ENCODE results near the gene MGLL. TPM values are rescaled to one million over a fixed set of nuclear protein-coding genes. Genes with fewer than 3 reads are reported as not detected.

Gene MGLL
- total RNA-seq, 1 donor from 2014 or later, result 9.4 TPM

DNA sequence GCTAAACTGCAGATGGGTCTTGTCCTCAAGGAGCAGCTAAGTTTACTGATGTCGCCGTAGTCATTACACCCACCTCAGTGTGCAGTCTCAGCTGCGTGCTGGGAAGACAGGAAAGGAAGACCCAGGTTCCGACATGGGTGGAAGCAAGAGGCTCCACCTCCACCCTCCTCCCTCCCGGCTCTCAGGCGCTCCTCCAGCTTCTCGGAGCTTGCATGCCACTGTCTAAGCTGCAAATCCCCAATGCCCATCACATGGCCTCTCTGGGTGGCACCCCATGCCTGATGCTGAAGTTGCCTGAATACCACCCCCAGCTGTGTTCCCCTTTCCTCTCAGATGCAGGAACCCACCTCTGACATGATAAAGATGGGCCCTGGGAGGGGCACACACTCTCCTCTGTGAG lies 58.5 kb downstream of the MGLL start:
- no peak for DNase-seq (ENCODE audit: extremely low spot score, unreplicated experiment)
- Mint-ChIP-seq H3K27me3 (peaks cover 7% of the 10 kb centered on the region), H3K9me3 (peaks cover 6% of the 10 kb centered on the region), H3K27ac (no peak overlapping the region), H3K36me3 (no peaks in the 10 kb centered on the region), H3K4me1 (ENCODE audit: unreplicated experiment) (peaks cover 14% of the 10 kb centered on the region), H3K4me3 (no peak overlapping the region)
- TF ChIP-seq, protein P1, sequence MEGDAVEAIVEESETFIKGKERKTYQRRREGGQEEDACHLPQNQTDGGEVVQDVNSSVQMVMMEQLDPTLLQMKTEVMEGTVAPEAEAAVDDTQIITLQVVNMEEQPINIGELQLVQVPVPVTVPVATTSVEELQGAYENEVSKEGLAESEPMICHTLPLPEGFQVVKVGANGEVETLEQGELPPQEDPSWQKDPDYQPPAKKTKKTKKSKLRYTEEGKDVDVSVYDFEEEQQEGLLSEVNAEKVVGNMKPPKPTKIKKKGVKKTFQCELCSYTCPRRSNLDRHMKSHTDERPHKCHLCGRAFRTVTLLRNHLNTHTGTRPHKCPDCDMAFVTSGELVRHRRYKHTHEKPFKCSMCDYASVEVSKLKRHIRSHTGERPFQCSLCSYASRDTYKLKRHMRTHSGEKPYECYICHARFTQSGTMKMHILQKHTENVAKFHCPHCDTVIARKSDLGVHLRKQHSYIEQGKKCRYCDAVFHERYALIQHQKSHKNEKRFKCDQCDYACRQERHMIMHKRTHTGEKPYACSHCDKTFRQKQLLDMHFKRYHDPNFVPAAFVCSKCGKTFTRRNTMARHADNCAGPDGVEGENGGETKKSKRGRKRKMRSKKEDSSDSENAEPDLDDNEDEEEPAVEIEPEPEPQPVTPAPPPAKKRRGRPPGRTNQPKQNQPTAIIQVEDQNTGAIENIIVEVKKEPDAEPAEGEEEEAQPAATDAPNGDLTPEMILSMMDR (conservative IDR thresholded peaks at IDR 0.05), result no peak

DNA sequence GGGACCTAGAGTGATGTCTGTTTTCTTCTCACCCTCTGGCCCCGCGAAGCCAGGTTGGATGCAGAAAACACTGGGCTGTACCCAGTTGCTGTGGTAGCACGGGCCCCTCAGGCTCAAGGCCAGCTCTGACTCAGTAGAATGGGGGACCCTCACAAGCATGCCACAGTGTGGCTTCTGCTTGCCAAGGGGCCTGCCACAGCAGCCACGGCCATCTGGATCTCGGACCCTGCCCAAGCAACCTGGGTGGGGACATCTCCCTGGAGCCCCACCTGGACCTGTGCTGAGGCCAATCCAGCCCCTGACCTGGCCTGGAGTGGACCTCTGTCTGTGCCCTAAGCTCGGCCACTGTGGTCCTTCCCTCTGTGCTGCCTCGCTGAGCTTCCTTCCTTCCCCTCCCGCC lies 59.0 kb downstream of the MGLL start:
- Mint-ChIP-seq H3K27me3 (peaks cover 7% of the 10 kb centered on the region), H3K9me3 (peaks cover 1% of the 10 kb centered on the region), H3K27ac (no peak overlapping the region), H3K4me3 (no peak overlapping the region), H3K36me3 (no peaks in the 10 kb centered on the region), H3K4me1 (ENCODE audit: unreplicated experiment) (peaks cover 14% of the 10 kb centered on the region)
- DNase-seq (ENCODE audit: extremely low spot score, unreplicated experiment), result no peak
- TF ChIP-seq, protein P1 (conservative IDR thresholded peaks at IDR 0.05), result no peak

DNA sequence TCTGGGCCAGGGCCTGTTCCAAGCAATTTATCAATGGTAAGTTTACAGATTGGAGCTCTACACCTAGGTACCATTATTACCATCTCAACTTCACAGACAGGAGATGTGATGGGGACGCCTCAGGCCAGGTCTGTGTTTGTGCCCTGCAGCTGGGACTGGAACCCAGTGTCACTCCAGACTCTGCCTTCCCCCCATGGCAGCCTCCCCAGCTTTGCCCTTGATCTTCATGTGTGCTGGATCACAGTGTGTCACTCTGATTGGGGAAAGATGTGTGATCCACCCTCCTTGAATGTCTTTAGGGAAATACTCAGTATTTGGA lies 59.6 kb downstream of the MGLL start:
- TF ChIP-seq, protein P1 (conservative IDR thresholded peaks at IDR 0.05), result no peak
- no peaks in the 10 kb centered on the region for H3K9me3 Mint-ChIP-seq
- H3K27ac Mint-ChIP-seq, result no peak overlapping the region
- peaks cover 7% of the 10 kb centered on the region for H3K27me3 Mint-ChIP-seq
- peaks cover 14% of the 10 kb centered on the region for H3K4me1 Mint-ChIP-seq (ENCODE audit: unreplicated experiment)
- DNase-seq (ENCODE audit: extremely low spot score, unreplicated experiment), result no peak
- no peaks in the 10 kb centered on the region for H3K36me3 Mint-ChIP-seq
- H3K4me3 Mint-ChIP-seq, result no peak overlapping the region

DNA sequence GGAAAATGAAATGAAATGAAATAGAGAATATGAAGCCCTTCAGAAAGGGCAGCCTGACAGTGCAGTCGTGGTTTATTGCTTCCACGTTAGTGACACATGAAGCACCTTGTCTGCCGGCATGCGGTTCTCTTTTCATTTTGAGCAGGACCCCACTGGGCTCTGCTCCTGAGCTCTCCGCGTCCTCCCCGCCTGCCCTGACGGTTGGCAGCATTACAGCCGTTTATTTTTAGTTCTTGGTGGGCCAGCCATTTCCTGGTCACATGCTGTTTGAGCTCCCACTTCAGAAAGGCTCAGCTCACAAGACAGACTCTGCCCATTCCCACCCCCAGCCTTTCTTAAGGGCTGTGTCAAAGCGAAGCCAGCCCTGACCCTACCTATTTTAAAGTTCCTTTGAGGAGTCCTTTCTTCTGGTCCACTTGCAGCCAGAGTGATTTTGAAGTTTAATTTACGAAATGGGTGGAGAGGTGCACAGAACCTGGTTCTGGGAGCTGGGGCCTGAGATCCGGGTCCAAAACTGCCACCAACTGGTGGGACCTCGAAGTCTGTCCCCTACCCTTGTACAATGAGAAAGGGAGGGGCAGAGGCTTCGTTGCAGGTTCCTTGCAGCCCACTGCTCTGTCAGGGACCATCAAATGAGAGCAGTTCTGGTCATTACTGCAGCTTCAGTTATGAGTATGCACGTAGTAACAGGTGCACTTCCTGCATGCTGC lies 60.1 kb downstream of the MGLL start:
- DNase-seq (ENCODE audit: extremely low spot score, unreplicated experiment), result no peak
- H3K27me3 Mint-ChIP-seq, result peaks cover 7% of the 10 kb centered on the region
- H3K4me3 Mint-ChIP-seq, result no peak overlapping the region
- no peak overlapping the region for H3K27ac Mint-ChIP-seq
- H3K4me1 Mint-ChIP-seq (ENCODE audit: unreplicated experiment), result peaks cover 14% of the 10 kb centered on the region
- TF ChIP-seq, protein P1 (conservative IDR thresholded peaks at IDR 0.05), result no peak
- H3K36me3 Mint-ChIP-seq, result no peaks in the 10 kb centered on the region
- H3K9me3 Mint-ChIP-seq, result no peaks in the 10 kb centered on the region

DNA sequence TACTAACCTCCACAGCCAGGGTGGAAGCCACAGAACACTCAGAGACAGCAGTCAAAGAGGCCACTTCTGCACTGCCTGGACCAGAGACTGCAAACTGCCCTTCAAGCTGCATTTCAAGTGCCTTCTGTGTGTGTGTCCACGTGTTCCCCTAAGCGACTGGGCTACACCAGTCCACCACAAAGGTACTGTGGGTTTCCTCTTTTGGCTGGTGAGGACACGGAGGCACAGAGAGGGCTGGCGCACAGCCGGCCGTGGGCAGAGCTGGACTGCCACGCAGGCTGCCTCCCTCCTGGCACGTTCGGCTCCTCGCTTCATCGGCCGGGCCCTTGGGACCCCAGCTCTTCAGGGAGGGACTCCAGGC lies 60.9 kb downstream of the MGLL start:
- no peaks in the 10 kb centered on the region for H3K9me3 Mint-ChIP-seq
- TF ChIP-seq, protein P1 (conservative IDR thresholded peaks at IDR 0.05), result no peak
- H3K4me3 Mint-ChIP-seq, result no peak overlapping the region

More for the DNA sequence above, 60.9 kb downstream of the MGLL start:
- Mint-ChIP-seq H3K27ac (no peak overlapping the region), H3K36me3 (no peaks in the 10 kb centered on the region), H3K27me3 (peaks cover 7% of the 10 kb centered on the region), H3K4me1 (ENCODE audit: unreplicated experiment) (peaks cover 14% of the 10 kb centered on the region)
- DNase-seq (ENCODE audit: extremely low spot score, unreplicated experiment), result no peak
